Lower lobe of right lung (tissue), 2 donors: ENCODE data around the gene CDKN1C. TPM values are rescaled to one million over a fixed set of nuclear protein-coding genes. Genes with fewer than 3 reads are reported as not detected.

ENCODE experiments used
- ATAC-seq, 2 donors: fragments of 200-7000 bp; cut with Tn5 transposase; one replicate each; pipeline ENCODE4 v1.9.1; 2020 to 2022; ENCODE audit warnings: mild to moderate bottlenecking in 2 of 2, moderate library complexity in 2 of 2
- DNase-seq: peaks from one replicate; pipeline ENCODE4 v3.0.0-alpha.2; 2020
- H3K27ac ChIP-seq: fragments of 200-600 bp; one replicate; pipeline ENCODE4 v1.8.0; 2022
- H3K27me3 ChIP-seq: fragments of 200-600 bp; one replicate; pipeline ENCODE4 v1.8.0; 2022; ENCODE audit warnings: low read depth
- H3K36me3 ChIP-seq: fragments of 200-600 bp; one replicate; pipeline ENCODE4 v1.8.0; 2022; ENCODE audit warnings: mild to moderate bottlenecking
- H3K4me1 ChIP-seq: fragments of 200-600 bp; one replicate; pipeline ENCODE4 v1.8.0; 2022
- H3K4me3 ChIP-seq: fragments of 200-600 bp; one replicate; pipeline ENCODE4 v1.8.0; 2022; ENCODE audit warnings: mild to moderate bottlenecking
- H3K9me3 ChIP-seq: fragments of 200-600 bp; one replicate; pipeline ENCODE4 v1.8.0; 2022
- CTCF ChIP-seq: fragments of 200-600 bp; IDR thresholded peaks from one replicate; pipeline ENCODE4 v1.8.0; 2022; ENCODE audit warnings: antibody characterized with exemption, mild to moderate bottlenecking
- intact Hi-C: fragments of 100-400 bp; cut with DNase I; formaldehyde crosslinking; loops from one replicate; pipeline ENCODE4 v1.11.0; 2022
- total RNA-seq: library from RNA; stranded (reverse); fragmentation: NEBNext Ultra II Directional; extraction: Animal tissue kit (Norgen Biotek cat#: 25700); gene quantifications from one replicate; pipeline ENCODE4 v1.2.1, GENCODE V29; 2021
- donor health status: DM: no; HTN: yes; CAD: no; lungs with severe emphysema.

Gene CDKN1C
- total RNA-seq, 1 donor from 2014 or later: 39.5 TPM

DNA sequence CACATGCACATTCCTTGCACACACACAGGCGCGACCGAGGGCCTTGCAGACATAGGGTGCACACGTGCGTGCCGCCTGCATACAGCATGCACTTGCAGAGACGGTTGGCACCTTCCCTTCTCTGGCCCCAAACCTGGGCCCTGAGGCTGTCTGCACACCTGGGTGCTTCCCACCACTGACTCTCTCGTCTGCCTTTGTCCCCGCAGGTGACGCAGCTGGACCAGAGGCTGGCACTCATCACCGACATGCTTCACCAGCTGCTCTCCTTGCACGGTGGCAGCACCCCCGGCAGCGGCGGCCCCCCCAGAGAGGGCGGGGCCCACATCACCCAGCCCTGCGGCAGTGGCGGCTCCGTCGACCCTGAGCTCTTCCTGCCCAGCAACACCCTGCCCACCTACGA, 38.0 kb downstream of the CDKN1C start:
- Histone ChIP-seq H3K4me3 (no peak overlapping the region), H3K9me3 (no peaks in the 10 kb centered on the region), H3K4me1 (no peaks in the 10 kb centered on the region), H3K36me3 (no peaks in the 10 kb centered on the region), H3K27me3 (no peaks in the 10 kb centered on the region), H3K27ac (no peak overlapping the region)
- DNase-seq (no peak), ATAC-seq (no peak)
- no peak for TF ChIP-seq CTCF
- intact Hi-C loops: no loop called here

GRCh38 chr11:2846470-2846869, 39.1 kb downstream of the CDKN1C start:
- no peaks in the 10 kb centered on the region for H3K36me3 ChIP-seq
- no peak for TF ChIP-seq CTCF
- no peak for ATAC-seq
- intact Hi-C loops: no loop called here
- no peaks in the 10 kb centered on the region for H3K9me3 ChIP-seq
- no peaks in the 10 kb centered on the region for H3K27me3 ChIP-seq
- no peaks in the 10 kb centered on the region for H3K4me1 ChIP-seq
- H3K27ac ChIP-seq: no peak overlapping the region
- H3K4me3 ChIP-seq: no peak overlapping the region
- no peak for DNase-seq

DNA sequence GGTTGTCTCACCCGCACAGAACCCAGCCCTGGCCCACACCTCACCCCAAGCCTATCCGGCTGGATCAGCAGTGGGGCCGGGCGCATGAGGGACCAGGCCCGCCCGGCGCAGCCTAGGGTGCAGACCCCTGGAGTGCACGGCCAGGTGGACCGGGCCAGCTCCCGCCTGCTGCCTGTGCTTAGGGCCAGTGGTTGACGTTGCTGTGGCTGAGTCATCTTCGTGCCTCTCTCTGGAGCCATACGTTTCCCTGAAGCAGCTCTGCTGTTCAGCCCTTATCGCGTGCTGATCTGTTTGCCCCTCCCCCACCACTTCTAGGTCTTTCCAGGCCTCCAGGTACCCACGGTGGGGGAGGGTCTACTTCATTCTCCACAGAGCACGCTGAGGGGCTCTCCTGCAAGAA, 39.5 kb downstream of the CDKN1C start:
- DNase-seq (no peak), ATAC-seq (no peak)
- H3K4me1 ChIP-seq: no peaks in the 10 kb centered on the region
- intact Hi-C loops: no loop called here
- no peaks in the 10 kb centered on the region for H3K9me3 ChIP-seq
- no peaks in the 10 kb centered on the region for H3K27me3 ChIP-seq
- H3K36me3 ChIP-seq: no peaks in the 10 kb centered on the region
- TF ChIP-seq CTCF: no peak
- no peak overlapping the region for H3K27ac ChIP-seq
- H3K4me3 ChIP-seq: no peak overlapping the region

DNA sequence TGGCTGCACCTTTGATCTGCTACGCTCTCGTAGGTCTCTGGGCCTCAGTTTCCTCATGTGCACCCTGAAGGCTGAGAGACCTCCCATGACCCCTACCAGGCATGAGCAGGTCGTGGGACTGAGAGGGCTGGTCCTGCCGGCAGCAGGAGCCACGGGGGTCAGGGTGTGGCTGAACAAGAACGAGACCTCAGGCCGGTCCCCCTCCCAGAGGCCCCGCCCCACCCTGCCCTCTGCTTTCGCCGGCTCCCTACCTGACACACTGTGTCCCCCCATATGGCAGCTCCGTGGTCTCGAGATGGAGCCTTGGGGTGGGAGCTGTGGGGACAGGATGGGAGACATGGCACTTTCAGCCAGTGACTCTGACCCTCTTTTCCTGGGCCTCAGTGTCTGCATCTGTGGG, 40.6 kb downstream of the CDKN1C start:
- H3K4me3 ChIP-seq: no peak overlapping the region

GRCh38 chr11:2844116-2844842, 41.3 kb downstream of the CDKN1C start:
- intact Hi-C loops: no loop called here
- Histone ChIP-seq H3K27me3 (no peaks in the 10 kb centered on the region), H3K4me1 (no peaks in the 10 kb centered on the region), H3K4me3 (no peak overlapping the region), H3K27ac (no peak overlapping the region), H3K36me3 (no peaks in the 10 kb centered on the region), H3K9me3 (no peaks in the 10 kb centered on the region)
- ATAC-seq (no peak), DNase-seq (no peak)
- no peak for TF ChIP-seq CTCF

More for the DNA sequence above, 40.6 kb downstream of the CDKN1C start:
- no peak for TF ChIP-seq CTCF
- no peak overlapping the region for H3K27ac ChIP-seq
- H3K9me3 ChIP-seq: no peaks in the 10 kb centered on the region
- no peaks in the 10 kb centered on the region for H3K27me3 ChIP-seq
- H3K36me3 ChIP-seq: no peaks in the 10 kb centered on the region
- no peaks in the 10 kb centered on the region for H3K4me1 ChIP-seq
- intact Hi-C loops: no loop called here
- ATAC-seq: no peak
- no peak for DNase-seq
